GM21576 (cell line): Measurements from ENCODE around the gene TMEM88.

Experiments used
- ATAC-seq: cut with Tn5 transposase; IDR thresholded peaks from one replicate; pipeline ENCODE4 v1.9.1; 2021; ENCODE audit warnings: mild to moderate bottlenecking, moderate library complexity; ENCODE audit not compliant: unreplicated experiment

TMEM88 gene

GRCh38 chr17:7884581-7885366 is 29.9 kb downstream of the TMEM88 start:
- no peak for ATAC-seq

DNA sequence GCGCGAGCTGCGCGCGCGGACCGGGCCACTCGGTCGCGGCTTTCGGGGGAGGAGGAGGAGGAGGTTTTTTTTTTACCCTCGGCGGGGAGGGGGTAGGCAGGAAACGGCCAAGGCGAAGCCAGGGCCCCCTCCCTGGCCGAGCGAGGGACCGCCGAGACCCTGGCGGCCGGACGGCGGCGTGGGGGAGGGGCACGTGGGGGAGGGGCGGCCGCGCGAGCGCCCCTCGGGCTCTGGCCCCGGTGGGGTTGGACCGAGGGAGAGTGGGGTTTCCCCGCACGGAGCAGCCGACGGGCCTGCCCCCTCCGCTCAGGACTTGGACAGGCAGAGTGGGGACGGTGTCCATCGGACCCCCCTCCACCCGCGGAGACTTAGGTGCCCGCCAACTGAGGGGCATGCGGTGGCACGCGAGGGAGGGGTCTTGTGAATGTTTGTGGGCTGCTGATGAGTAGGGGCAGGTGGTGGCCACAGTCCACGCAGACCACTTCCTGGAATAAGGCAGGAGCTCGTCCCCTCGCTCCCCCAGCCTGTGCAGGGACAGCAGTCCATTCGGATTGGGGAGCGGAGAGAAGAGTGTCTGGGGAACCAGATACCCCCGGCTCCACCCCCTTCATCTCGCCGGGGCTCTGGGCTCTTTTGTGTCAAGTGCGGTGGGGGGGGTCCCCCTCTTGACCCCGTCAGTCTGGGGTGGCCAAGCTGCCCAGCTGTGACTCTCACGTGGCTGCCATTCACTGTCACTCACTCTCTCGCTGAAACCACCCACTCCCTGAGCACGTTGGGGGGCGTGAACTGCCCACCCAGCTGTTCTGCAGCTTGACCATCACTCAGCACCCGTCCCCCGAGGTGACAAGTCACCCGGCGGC is 30.7 kb downstream of the TMEM88 start:
- no peak for ATAC-seq

DNA sequence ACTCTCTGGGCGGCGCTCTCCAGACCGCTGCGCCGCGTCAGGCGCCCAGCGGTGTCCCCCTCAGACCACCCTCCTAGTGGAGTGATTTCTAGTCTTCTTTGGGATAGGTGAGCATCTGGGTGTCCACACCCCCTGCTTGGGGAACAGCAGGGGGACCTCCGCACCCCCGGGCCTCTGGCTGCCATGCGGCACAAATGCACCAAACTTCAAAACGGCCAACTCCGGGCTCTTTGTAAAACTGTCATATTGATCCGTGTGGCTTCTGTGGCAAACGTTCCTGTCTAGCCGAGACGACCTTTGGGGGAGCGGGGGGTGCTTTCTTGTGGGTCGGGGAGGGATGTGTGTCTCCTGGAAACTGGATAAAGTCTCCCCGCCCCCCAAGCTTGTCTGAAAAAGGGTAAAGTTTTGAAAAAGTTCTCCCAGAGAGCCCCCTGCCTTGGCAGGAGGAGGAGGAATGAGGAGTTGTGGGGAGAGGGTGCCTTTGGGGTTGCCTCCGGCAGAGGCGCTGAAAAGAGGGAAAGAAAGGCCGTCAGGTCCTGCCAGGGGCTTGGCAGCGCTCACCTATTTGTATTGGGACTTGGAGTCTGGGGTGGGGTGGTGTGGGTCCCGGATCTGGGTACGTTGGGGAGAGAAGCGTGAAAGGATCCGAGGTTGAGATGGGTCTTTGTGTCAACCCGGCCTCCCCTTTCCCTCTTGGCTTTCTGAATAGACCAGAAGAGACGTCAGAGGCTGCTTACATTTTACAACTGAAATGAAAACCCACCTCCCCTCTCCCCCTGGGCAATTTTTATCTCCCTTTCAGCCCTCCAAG is 31.6 kb downstream of the TMEM88 start:
- no peak for ATAC-seq

- ATAC-seq, result no peak
These were observed 32.2 kb downstream of the TMEM88 start for GRCh38 chr17:7887038-7887481.

DNA sequence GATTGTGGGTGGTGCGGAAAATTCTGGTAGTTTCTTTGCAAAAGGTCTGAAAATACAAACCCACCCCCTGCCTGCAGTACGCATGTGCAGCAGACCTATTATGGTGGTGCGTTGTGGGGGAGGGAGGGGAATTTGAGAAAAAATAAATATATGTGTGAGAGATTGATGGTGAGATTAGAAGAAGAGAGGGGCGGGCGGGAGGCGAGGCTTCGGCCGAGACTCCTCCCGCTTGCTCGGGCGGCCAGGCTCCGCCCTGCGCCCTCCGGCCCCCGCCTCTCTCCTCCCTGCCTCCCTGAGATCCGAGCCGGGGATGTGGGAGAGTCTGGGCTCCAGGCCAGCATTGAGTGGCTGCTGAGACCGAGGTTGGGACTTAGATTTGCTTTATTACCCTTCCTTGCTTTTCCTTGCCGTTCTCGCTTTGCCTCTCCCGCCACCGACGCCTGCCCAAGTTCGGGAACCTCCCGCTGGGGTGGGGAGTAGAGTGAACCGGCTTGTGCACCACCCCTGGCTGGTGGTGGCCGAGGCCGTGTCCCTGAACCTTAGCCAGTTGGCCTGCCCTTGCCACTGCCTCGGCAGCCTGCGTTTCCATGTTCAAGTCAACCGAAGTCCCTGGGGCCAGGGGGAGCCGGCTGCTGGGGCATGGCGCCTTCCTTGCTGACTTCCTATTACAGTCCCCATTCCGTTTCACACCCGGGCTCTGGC is 32.8 kb downstream of the TMEM88 start:
- ATAC-seq, result no peak

DNA sequence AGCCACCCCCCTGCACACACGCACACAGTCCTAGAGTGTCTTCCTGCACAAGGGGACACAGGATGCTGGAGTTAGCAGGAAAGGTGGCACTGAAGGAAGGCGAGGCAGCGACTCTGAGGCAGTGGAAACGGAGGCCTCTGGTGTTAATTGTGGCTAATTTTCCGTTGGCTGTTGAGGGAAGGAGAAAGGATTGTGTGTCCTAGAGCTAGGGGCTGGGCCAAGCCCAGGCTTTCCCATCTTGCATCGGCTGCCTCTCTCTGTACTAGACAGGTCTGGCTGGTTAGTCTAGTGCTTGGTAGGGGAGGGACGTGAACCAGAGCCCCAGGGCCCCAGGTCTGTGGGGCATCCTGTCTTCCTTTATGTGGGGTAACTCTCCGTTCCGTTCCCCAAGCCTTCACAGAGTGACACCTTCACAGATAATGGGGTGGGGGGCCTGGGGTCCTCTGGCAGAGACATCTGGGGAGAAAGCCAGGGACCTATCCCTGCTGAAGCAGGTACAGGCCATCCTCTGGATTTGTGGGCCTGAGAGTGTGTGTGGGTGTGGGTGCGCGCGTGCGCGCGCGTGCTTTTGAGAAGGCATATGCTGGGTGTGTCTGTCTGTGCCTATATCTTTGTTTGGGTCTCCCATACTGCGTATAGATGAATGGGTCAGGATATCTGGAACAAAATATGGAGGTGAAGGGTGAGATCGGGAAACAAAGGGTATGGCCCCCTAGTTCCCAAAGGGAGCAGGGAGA is 33.5 kb downstream of the TMEM88 start, which contains the start of gene CHD3:
TSS of gene CHD3 (plus strand) at position 606 of the 737 bp plus-strand sequence. CDS start 212 bp downstream, outside the sequence.
- ATAC-seq, result no peak

GRCh38 chr17:7889166-7889955 is 34.5 kb downstream of the TMEM88 start:
- no peak for ATAC-seq

DNA sequence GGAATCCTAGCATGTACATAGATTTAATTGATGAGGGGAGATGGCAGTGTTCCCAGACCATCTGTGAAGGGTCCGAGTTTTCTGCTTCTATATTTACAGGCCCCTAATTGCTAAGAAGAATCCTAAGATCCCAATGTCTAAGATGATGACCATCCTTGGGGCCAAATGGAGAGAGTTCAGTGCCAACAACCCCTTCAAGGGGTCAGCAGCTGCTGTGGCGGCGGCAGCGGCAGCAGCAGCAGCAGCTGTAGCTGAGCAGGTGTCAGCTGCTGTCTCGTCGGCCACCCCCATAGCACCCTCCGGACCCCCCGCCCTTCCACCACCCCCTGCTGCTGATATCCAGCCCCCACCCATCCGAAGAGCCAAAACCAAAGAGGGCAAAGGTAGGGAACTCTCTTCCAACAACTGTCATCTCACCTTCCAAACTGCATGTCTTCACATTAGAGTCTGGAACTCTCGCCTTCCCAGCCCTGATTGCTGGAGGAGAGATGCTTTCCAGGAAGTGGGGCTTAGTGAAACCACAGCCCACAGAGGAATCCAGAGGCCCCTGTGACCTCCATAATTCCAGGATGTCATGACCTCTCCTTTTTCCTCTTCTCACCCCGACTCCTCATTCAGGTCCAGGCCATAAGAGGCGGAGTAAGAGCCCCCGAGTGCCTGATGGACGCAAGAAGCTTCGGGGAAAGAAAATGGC is 38.5 kb downstream of the TMEM88 start:
- no peak for ATAC-seq

GRCh38 chr17:7894226-7894625 is 39.4 kb downstream of the TMEM88 start:
- ATAC-seq, result no peak

- no peak for ATAC-seq
These were observed 40.0 kb downstream of the TMEM88 start for GRCh38 chr17:7894866-7895265.

DNA sequence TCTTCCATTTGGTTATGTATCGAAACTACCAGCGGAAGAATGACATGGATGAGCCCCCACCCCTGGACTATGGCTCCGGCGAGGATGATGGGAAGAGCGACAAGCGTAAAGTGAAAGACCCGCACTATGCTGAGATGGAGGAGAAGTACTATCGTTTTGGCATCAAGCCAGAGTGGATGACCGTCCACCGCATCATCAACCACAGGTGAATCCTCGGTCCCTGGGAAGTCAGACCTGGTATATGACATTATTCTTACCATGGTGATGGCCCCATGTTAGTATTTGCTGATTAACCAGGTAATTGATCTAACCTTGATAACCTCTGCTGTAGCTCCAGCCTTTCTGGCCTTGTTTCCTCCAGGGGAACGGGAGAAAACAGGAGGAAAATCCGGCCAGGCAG is 42.2 kb downstream of the TMEM88 start:
- no peak for ATAC-seq

DNA sequence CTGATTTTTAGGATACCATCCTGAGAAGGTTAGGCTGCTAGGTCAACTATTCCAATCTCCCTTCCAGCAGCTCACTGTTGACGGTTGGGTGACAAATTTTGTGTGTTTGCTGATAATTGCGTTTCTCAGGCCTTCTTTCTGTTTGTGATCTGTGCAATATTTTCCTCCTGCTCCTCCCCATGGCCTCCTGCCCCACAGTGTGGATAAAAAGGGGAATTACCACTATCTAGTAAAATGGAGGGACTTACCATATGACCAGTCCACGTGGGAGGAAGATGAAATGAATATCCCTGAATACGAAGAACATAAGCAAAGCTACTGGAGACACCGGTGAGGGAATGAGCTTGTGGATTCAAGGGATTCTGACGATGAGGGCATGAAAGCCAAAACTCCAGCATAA is 42.9 kb downstream of the TMEM88 start:
- no peak for ATAC-seq

DNA sequence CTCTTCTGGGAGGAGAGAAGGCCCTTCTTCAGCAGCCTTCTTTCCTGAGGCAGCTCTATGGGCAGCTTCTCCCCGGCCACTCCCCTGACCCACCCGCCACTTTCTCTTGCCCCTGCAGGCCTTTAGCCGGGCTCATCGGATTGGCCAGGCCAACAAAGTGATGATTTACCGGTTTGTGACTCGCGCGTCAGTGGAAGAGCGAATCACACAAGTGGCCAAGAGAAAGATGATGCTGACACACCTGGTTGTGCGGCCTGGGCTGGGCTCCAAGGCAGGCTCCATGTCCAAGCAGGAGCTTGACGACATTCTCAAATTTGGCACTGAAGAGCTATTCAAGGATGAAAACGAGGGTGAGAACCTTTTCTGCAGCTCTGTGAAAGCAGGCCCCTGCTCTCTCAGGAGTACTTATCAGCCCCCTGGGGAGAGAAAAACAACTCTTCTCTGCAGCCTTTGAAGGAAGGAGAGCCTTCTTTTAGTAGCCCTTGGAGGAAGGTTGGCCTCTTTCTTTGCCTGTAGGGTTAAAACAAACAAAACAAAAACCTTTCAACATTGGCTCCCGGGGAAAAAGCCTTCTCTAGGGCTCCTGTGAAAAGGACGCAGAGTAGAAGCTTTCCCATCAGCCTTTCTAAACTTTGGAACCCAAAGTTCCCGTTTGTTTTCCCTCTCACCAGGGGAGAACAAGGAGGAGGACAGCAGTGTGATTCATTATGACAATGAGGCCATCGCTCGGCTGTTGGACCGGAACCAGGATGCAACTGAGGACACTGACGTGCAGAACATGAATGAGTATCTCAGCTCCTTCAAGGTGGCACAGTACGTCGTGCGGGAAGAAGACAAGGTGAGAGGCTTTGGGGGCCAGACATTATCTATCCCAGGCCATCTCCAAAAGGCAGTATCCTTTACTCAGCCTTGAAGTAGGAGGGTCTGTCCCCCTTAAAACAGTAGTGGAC is 48.6 kb downstream of the TMEM88 start:
- no peak for ATAC-seq
